ENCODE data around the gene AAMDC. TPM values are rescaled to one million over a fixed set of nuclear protein-coding genes. Genes with fewer than 3 reads are reported as not detected.

Gene AAMDC
- total RNA-seq, 1 experiment from 2014 or later, result 22.8 TPM

- peaks cover 11% of the 10 kb centered on the region for H3K4me1 Mint-ChIP-seq
- ATAC-seq (no peak), DNase-seq (ENCODE audit: low spot score) (no peak)
- no peak overlapping the region for H3K4me3 Mint-ChIP-seq
- peaks cover 21% of the 10 kb centered on the region for H3K36me3 Mint-ChIP-seq
- ChIA-PET POLR2A (no interaction called here), CTCF (interaction anchor here (1.1 kb wide), 1 partner anchor 126 kb away, joined by 4 read pairs; no protein-coding TSS in a partner anchor)
- peaks cover 4% of the 10 kb centered on the region for H3K9me3 Mint-ChIP-seq
- H3K27ac Mint-ChIP-seq, result no peak overlapping the region
- no peaks in the 10 kb centered on the region for H3K27me3 Mint-ChIP-seq (ENCODE audit: low read depth)
- TF ChIP-seq FOXK1 (CRISPR knock-in tag; IDR thresholded peaks at IDR 0.05) (no peak), PRRX2 (CRISPR knock-in tag; IDR thresholded peaks at IDR 0.05) (no peak), FOXP1 (CRISPR knock-in tag; IDR thresholded peaks at IDR 0.05; ENCODE audit: borderline replicate concordance) (no peak), ZNF281 (CRISPR knock-in tag; IDR thresholded peaks at IDR 0.05) (no peak), CREB1 (CRISPR knock-in tag; IDR thresholded peaks at IDR 0.05) (no peak), SMAD4 (CRISPR knock-in tag; IDR thresholded peaks at IDR 0.05) (no peak), ZNF416 (CRISPR knock-in tag; IDR thresholded peaks at IDR 0.05) (no peak), ZNF232 (CRISPR knock-in tag; IDR thresholded peaks at IDR 0.05) (no peak), ZNF263 (CRISPR knock-in tag; IDR thresholded peaks at IDR 0.05; ENCODE audit: low read depth) (no peak), FOXJ3 (CRISPR knock-in tag; IDR thresholded peaks at IDR 0.05; ENCODE audit: borderline replicate concordance) (no peak)
- TF ChIP-seq, protein P1, sequence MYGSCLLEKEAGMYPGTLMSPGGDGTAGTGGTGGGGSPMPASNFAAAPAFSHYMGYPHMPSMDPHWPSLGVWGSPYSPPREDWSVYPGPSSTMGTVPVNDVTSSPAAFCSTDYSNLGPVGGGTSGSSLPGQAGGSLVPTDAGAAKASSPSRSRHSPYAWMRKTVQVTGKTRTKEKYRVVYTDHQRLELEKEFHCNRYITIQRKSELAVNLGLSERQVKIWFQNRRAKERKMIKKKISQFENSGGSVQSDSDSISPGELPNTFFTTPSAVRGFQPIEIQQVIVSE (CRISPR knock-in tag; IDR thresholded peaks at IDR 0.05; ENCODE audit: borderline replicate concordance), result no peak
Observed at GRCh38 chr11:77873345-77873744, 52.4 kb downstream of the AAMDC start.

DNA sequence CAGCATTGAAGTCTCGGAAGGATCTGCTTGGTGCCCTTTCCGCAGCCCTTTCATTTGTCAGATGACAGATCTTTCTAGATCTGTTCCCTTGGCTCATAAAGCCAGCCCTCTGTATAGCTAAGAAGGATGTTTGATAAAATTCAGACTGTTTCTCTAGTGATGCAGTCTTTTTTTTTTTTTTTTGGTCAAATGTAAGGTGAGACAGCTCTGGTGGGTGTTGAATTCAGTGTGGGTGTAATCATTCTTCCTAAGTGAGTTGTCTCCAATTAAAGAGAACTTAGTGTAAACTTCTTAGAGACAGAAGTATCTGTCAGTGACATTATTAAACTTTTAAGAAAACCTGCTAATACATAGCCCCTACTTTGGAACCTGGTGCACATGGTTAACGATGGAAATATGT, 53.3 kb downstream of the AAMDC start:
- no peak overlapping the region for H3K27ac Mint-ChIP-seq
- H3K4me3 Mint-ChIP-seq, result no peak overlapping the region
- H3K36me3 Mint-ChIP-seq, result peaks cover 17% of the 10 kb centered on the region
- H3K9me3 Mint-ChIP-seq, result no peaks in the 10 kb centered on the region
- POLR2A ChIA-PET, result no interaction called here
- peaks cover 11% of the 10 kb centered on the region for H3K4me1 Mint-ChIP-seq
- no peaks in the 10 kb centered on the region for H3K27me3 Mint-ChIP-seq (ENCODE audit: low read depth)
- CTCF ChIA-PET, result interaction anchor here (1.1 kb wide), 1 partner anchor 126 kb away, joined by 4 read pairs; no protein-coding TSS in a partner anchor
- no peak for DNase-seq (ENCODE audit: low spot score)
- ATAC-seq, result no peak
- TF ChIP-seq TEAD4 (CRISPR knock-in tag; IDR thresholded peaks at IDR 0.05) (no peak), NFE2L1 (CRISPR knock-in tag; IDR thresholded peaks at IDR 0.05) (no peak), SMAD3 (CRISPR knock-in tag; IDR thresholded peaks at IDR 0.05; ENCODE audit: borderline replicate concordance) (no peak), TEAD1 (CRISPR knock-in tag; IDR thresholded peaks at IDR 0.05) (no peak), MYBL2 (CRISPR knock-in tag; IDR thresholded peaks at IDR 0.05) (no peak), KAT7 (CRISPR knock-in tag; IDR thresholded peaks at IDR 0.05; ENCODE audit: borderline replicate concordance) (no peak), ZNF416 (CRISPR knock-in tag; IDR thresholded peaks at IDR 0.05) (no peak), SMAD4 (CRISPR knock-in tag; IDR thresholded peaks at IDR 0.05) (no peak), ZMAT4 (CRISPR knock-in tag; IDR thresholded peaks at IDR 0.05) (no peak), PRRX2 (CRISPR knock-in tag; IDR thresholded peaks at IDR 0.05) (no peak), CREB1 (CRISPR knock-in tag; IDR thresholded peaks at IDR 0.05) (no peak), SP1 (CRISPR knock-in tag; conservative IDR thresholded peaks at IDR 0.05) (no peak), NR1H2 (CRISPR knock-in tag; IDR thresholded peaks at IDR 0.05) (no peak)
- TF ChIP-seq, protein P2, sequence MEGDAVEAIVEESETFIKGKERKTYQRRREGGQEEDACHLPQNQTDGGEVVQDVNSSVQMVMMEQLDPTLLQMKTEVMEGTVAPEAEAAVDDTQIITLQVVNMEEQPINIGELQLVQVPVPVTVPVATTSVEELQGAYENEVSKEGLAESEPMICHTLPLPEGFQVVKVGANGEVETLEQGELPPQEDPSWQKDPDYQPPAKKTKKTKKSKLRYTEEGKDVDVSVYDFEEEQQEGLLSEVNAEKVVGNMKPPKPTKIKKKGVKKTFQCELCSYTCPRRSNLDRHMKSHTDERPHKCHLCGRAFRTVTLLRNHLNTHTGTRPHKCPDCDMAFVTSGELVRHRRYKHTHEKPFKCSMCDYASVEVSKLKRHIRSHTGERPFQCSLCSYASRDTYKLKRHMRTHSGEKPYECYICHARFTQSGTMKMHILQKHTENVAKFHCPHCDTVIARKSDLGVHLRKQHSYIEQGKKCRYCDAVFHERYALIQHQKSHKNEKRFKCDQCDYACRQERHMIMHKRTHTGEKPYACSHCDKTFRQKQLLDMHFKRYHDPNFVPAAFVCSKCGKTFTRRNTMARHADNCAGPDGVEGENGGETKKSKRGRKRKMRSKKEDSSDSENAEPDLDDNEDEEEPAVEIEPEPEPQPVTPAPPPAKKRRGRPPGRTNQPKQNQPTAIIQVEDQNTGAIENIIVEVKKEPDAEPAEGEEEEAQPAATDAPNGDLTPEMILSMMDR (IDR thresholded peaks at IDR 0.05), result no peak
- TF ChIP-seq, protein P3, sequence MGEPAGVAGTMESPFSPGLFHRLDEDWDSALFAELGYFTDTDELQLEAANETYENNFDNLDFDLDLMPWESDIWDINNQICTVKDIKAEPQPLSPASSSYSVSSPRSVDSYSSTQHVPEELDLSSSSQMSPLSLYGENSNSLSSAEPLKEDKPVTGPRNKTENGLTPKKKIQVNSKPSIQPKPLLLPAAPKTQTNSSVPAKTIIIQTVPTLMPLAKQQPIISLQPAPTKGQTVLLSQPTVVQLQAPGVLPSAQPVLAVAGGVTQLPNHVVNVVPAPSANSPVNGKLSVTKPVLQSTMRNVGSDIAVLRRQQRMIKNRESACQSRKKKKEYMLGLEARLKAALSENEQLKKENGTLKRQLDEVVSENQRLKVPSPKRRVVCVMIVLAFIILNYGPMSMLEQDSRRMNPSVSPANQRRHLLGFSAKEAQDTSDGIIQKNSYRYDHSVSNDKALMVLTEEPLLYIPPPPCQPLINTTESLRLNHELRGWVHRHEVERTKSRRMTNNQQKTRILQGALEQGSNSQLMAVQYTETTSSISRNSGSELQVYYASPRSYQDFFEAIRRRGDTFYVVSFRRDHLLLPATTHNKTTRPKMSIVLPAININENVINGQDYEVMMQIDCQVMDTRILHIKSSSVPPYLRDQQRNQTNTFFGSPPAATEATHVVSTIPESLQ (CRISPR knock-in tag; IDR thresholded peaks at IDR 0.05), result no peak
- TF ChIP-seq, protein P4, sequence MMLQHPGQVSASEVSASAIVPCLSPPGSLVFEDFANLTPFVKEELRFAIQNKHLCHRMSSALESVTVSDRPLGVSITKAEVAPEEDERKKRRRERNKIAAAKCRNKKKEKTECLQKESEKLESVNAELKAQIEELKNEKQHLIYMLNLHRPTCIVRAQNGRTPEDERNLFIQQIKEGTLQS (CRISPR knock-in tag; conservative IDR thresholded peaks at IDR 0.05), result no peak
- TF ChIP-seq, protein P5, sequence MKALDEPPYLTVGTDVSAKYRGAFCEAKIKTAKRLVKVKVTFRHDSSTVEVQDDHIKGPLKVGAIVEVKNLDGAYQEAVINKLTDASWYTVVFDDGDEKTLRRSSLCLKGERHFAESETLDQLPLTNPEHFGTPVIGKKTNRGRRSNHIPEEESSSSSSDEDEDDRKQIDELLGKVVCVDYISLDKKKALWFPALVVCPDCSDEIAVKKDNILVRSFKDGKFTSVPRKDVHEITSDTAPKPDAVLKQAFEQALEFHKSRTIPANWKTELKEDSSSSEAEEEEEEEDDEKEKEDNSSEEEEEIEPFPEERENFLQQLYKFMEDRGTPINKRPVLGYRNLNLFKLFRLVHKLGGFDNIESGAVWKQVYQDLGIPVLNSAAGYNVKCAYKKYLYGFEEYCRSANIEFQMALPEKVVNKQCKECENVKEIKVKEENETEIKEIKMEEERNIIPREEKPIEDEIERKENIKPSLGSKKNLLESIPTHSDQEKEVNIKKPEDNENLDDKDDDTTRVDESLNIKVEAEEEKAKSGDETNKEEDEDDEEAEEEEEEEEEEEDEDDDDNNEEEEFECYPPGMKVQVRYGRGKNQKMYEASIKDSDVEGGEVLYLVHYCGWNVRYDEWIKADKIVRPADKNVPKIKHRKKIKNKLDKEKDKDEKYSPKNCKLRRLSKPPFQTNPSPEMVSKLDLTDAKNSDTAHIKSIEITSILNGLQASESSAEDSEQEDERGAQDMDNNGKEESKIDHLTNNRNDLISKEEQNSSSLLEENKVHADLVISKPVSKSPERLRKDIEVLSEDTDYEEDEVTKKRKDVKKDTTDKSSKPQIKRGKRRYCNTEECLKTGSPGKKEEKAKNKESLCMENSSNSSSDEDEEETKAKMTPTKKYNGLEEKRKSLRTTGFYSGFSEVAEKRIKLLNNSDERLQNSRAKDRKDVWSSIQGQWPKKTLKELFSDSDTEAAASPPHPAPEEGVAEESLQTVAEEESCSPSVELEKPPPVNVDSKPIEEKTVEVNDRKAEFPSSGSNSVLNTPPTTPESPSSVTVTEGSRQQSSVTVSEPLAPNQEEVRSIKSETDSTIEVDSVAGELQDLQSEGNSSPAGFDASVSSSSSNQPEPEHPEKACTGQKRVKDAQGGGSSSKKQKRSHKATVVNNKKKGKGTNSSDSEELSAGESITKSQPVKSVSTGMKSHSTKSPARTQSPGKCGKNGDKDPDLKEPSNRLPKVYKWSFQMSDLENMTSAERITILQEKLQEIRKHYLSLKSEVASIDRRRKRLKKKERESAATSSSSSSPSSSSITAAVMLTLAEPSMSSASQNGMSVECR (CRISPR knock-in tag; IDR thresholded peaks at IDR 0.05; ENCODE audit: borderline replicate concordance), result no peak

All from WTC11 (cell line).